ENCODE measurements around the gene TBX10.

DNA sequence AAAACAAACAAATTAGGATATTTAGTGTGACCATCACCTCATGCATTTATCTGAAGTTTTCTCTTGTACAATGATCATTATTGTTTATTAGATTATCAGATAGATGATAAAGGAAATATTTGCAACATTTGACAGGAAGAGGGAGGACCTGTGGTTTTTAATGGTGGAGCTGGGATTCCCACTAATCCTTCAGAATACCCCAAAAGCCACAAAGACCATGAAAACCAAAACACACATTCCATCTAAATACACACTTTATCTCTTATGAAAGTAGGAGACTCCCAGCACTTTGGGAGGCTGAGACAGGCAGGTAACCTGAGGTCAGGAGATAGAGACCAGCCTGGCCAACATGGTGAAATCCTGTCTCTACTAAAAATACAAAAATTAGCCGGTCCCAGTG lies 40.4 kb downstream of the TBX10 start:
- TF ChIP-seq, protein P1, sequence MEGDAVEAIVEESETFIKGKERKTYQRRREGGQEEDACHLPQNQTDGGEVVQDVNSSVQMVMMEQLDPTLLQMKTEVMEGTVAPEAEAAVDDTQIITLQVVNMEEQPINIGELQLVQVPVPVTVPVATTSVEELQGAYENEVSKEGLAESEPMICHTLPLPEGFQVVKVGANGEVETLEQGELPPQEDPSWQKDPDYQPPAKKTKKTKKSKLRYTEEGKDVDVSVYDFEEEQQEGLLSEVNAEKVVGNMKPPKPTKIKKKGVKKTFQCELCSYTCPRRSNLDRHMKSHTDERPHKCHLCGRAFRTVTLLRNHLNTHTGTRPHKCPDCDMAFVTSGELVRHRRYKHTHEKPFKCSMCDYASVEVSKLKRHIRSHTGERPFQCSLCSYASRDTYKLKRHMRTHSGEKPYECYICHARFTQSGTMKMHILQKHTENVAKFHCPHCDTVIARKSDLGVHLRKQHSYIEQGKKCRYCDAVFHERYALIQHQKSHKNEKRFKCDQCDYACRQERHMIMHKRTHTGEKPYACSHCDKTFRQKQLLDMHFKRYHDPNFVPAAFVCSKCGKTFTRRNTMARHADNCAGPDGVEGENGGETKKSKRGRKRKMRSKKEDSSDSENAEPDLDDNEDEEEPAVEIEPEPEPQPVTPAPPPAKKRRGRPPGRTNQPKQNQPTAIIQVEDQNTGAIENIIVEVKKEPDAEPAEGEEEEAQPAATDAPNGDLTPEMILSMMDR (conservative IDR thresholded peaks at IDR 0.05; ENCODE audit: low read length): no peak
- no peak for TF ChIP-seq EZH2phosphoT487 (IDR thresholded peaks at IDR 0.05; ENCODE audit: borderline replicate concordance, low read depth, low read length)

Data from OCI-LY7 (cell line).